ENCODE results near the gene RAB3GAP1.

DNA sequence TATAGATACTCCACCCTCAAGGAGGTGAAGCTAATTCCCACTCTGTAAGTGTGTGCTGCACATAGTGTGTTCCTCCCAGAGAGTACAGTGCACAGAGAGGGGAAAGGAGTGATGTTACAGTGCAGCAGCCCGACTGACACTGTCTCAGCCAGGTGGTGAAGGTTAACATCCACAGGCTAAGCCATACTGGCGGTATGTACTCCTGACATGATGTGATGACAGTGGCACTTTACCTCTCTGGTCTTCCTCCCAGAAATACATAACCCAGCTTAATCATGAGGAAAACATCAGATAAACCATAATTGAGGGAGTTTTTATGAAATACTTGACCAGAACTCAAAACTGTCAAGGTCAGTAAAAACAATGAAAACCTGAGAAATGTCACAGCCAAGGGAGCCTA lies 107.1 kb downstream of the RAB3GAP1 start:
- TF ChIP-seq ARNTL (CRISPR knock-in tag; IDR thresholded peaks at IDR 0.05; ENCODE audit: borderline replicate concordance, low read depth): no peak
- TF ChIP-seq ISL1 (CRISPR knock-in tag; IDR thresholded peaks at IDR 0.05): no peak
- no peak for TF ChIP-seq ZFP30 (CRISPR knock-in tag; IDR thresholded peaks at IDR 0.05)
- no peak for TF ChIP-seq ZNF565 (CRISPR knock-in tag; conservative IDR thresholded peaks at IDR 0.05; ENCODE audit: low read depth)
- TF ChIP-seq RARB (CRISPR knock-in tag; IDR thresholded peaks at IDR 0.05): no peak
- TF ChIP-seq, protein P1, sequence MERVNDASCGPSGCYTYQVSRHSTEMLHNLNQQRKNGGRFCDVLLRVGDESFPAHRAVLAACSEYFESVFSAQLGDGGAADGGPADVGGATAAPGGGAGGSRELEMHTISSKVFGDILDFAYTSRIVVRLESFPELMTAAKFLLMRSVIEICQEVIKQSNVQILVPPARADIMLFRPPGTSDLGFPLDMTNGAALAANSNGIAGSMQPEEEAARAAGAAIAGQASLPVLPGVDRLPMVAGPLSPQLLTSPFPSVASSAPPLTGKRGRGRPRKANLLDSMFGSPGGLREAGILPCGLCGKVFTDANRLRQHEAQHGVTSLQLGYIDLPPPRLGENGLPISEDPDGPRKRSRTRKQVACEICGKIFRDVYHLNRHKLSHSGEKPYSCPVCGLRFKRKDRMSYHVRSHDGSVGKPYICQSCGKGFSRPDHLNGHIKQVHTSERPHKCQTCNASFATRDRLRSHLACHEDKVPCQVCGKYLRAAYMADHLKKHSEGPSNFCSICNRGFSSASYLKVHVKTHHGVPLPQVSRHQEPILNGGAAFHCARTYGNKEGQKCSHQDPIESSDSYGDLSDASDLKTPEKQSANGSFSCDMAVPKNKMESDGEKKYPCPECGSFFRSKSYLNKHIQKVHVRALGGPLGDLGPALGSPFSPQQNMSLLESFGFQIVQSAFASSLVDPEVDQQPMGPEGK (CRISPR knock-in tag; IDR thresholded peaks at IDR 0.05; ENCODE audit: borderline replicate concordance): no peak
- TF ChIP-seq CSDC2 (CRISPR knock-in tag; IDR thresholded peaks at IDR 0.05): no peak
